Measurements from ENCODE around the gene ELOVL7. TPM values are rescaled to one million over a fixed set of nuclear protein-coding genes. Genes with fewer than 3 reads are reported as not detected.
"Not testable (repeated sequence)": the region's sequence is repeated elsewhere in the genome, so short reads cannot be mapped to it uniquely, and the experiment has no call there.

Gene ELOVL7
- total RNA-seq, 2 experiments from 2014 or later = 0.18 TPM; not detected in 1

- intact Hi-C loops (cut with micrococcal nuclease) = no loop called here
- no peak for TF ChIP-seq CTCF (IDR thresholded peaks at IDR 0.05)
- no peaks in the 10 kb centered on the region for H3K9me3 Mint-ChIP-seq
- ChIA-PET CTCF (no interaction called here), POLR2A (no interaction called here)
- H3K36me3 Mint-ChIP-seq (ENCODE audit: low read depth) = no peaks in the 10 kb centered on the region
- DNase-seq (no peak), ATAC-seq (no peak)
- no peak overlapping the region for H3K27ac Mint-ChIP-seq
- H3K4me3 Mint-ChIP-seq = no peak overlapping the region
- no peaks in the 10 kb centered on the region for H3K4me1 Mint-ChIP-seq (ENCODE audit: low read depth)
- no peaks in the 10 kb centered on the region for H3K27me3 Mint-ChIP-seq
Measured at GRCh38 chr5:60797482-60798153, 46.5 kb downstream of the ELOVL7 start.

GRCh38 chr5:60795424-60795950 lies 48.6 kb downstream of the ELOVL7 start:
- CTCF ChIA-PET = interaction anchor here (0.8 kb wide), 1 partner anchor 61 kb away, joined by 3 read pairs; no protein-coding TSS in a partner anchor
- intact Hi-C loops (cut with micrococcal nuclease); H3K36me3 Mint-ChIP-seq (ENCODE audit: low read depth); H3K27ac Mint-ChIP-seq; H3K4me1 Mint-ChIP-seq (ENCODE audit: low read depth); H3K27me3 Mint-ChIP-seq; H3K4me3 Mint-ChIP-seq; POLR2A ChIA-PET; ATAC-seq; DNase-seq; H3K9me3 Mint-ChIP-seq: not testable (repeated sequence)

- Mint-ChIP-seq H3K4me1 (ENCODE audit: low read depth) (no peaks in the 10 kb centered on the region), H3K36me3 (ENCODE audit: low read depth) (no peaks in the 10 kb centered on the region), H3K27ac (no peak overlapping the region), H3K4me3 (no peak overlapping the region), H3K27me3 (peaks cover 1% of the 10 kb centered on the region), H3K9me3 (no peaks in the 10 kb centered on the region)
- ATAC-seq (no peak), DNase-seq (no peak)
- ChIA-PET CTCF (interaction anchor here (0.8 kb wide), 1 partner anchor 62 kb away, joined by 3 read pairs; no protein-coding TSS in a partner anchor), POLR2A (interaction anchor here (1.2 kb wide), 1 partner anchor 11 kb away, joined by 3 read pairs; no protein-coding TSS in a partner anchor)
- intact Hi-C loops (cut with micrococcal nuclease) = no loop called here
- TF ChIP-seq CTCF (IDR thresholded peaks at IDR 0.05) = no peak
Measured at GRCh38 chr5:60794691-60795090, 49.4 kb downstream of the ELOVL7 start.

- H3K4me3 Mint-ChIP-seq = no peak overlapping the region
- DNase-seq (no peak), ATAC-seq (no peak)
- POLR2A ChIA-PET = no interaction called here
- no peaks in the 10 kb centered on the region for H3K9me3 Mint-ChIP-seq
- no peak overlapping the region for H3K27ac Mint-ChIP-seq
- peaks cover 1% of the 10 kb centered on the region for H3K27me3 Mint-ChIP-seq
- TF ChIP-seq CTCF (IDR thresholded peaks at IDR 0.05) = no peak
- intact Hi-C loops (cut with micrococcal nuclease) = no loop called here
- no peaks in the 10 kb centered on the region for H3K36me3 Mint-ChIP-seq (ENCODE audit: low read depth)
- CTCF ChIA-PET = no interaction called here
- no peaks in the 10 kb centered on the region for H3K4me1 Mint-ChIP-seq (ENCODE audit: low read depth)
Measured at GRCh38 chr5:60792438-60792837, 51.6 kb downstream of the ELOVL7 start.

GRCh38 chr5:60789551-60789950 lies 54.5 kb downstream of the ELOVL7 start:
- intact Hi-C loops (cut with micrococcal nuclease) = no loop called here
- ChIA-PET POLR2A (no interaction called here), CTCF (no interaction called here)
- Mint-ChIP-seq H3K27ac (no peak overlapping the region), H3K36me3 (ENCODE audit: low read depth) (no peaks in the 10 kb centered on the region), H3K9me3 (no peaks in the 10 kb centered on the region), H3K4me3 (no peak overlapping the region), H3K27me3 (peaks cover 1% of the 10 kb centered on the region), H3K4me1 (ENCODE audit: low read depth) (no peaks in the 10 kb centered on the region)
- ATAC-seq (no peak), DNase-seq (no peak)
- no peak for TF ChIP-seq CTCF (IDR thresholded peaks at IDR 0.05)

Measured in activated CD8-positive, alpha-beta T cell treated with anti-CD3 and anti-CD28 coated beads for 36 hours (primary cell).